K562 (cell line): Measurements from ENCODE around the gene CHMP3. TPM values are rescaled to one million over a fixed set of nuclear protein-coding genes. Genes with fewer than 3 reads are reported as not detected.

Source experiments
- ATAC-seq: fragments of 200-7000 bp; cut with Tn5 transposase; 3 replicates; pipeline ENCODE4 v1.9.1; 2020; ENCODE audit warnings: moderate library complexity
- BruUV-seq: library from RNA; stranded (reverse); fragments of 400-500 nt; replicated peaks from 2 replicates; lab custom pipeline; 2021; lab: Mats Ljungman, UMichigan
- CTCF ChIA-PET: fragments of 300-600 bp; formaldehyde crosslinking; extraction: SDS; loops from one replicate; lab custom pipeline; 2021; ENCODE audit warnings: low intra/inter-chr PET ratio; lab: Yijun Ruan, JAX
- POLR2A ChIA-PET: fragments of 300-600, 350-650 bp; sonication (Branson Sonifier 250); formaldehyde crosslinking; extraction: SDS; loops from one replicate; lab custom pipeline; 2021; ENCODE audit warnings: antibody characterized with exemption, inconsistent platforms; lab: Yijun Ruan, JAX
- DNase-seq, 4 experiments: peaks; one replicate each; pipeline versions ENCODE4 v3.0.0 to v3.0.0-alpha.2; 2011 to 2018; ENCODE audit warnings: low spot score in 3 of 4, mixed read lengths in 3 of 4; ENCODE audit errors: extremely low read depth in 1 of 4
- FAIRE-seq: peaks from 2 replicates; lab custom pipeline; 2011; peaks lifted over from hg19 to GRCh38; lab: Jason Lieb, UNC
- H2AFZ ChIP-seq: 2 replicates; pipeline ENCODE4 v1.6.0; 2011; ENCODE audit warnings: low read depth, low read length, control low read depth, inconsistent platforms
- H3K27ac ChIP-seq: fragments of 200-600 bp; 3 replicates; pipeline ENCODE4 v1.8.0; 2011; ENCODE audit warnings: low read depth, mild to moderate bottlenecking, control low read depth, inconsistent platforms, low read length, moderate library complexity, mixed read lengths; ENCODE audit errors: extremely low read depth
- H3K27me3 ChIP-seq, 2 experiments: fragments of 300-600 bp in 1 of 2; 2 replicates in 1 of 2; 3 replicates in 1 of 2; pipeline versions ENCODE4 v1.6.0 to v1.8.0; 2011; ENCODE audit warnings: inconsistent platforms in 2 of 2, low read length in 2 of 2, mild to moderate bottlenecking in 1 of 2, mixed read lengths in 1 of 2, moderate library complexity in 1 of 2; ENCODE audit not compliant: control insufficient read depth in 2 of 2, insufficient read depth in 2 of 2
- H3K36me3 ChIP-seq: fragments of 300-600 bp; 3 replicates; pipeline ENCODE4 v1.8.0; 2011; ENCODE audit warnings: mild to moderate bottlenecking, low read length, inconsistent platforms; ENCODE audit not compliant: control insufficient read depth, insufficient read depth
- H3K4me1 ChIP-seq, 2 experiments: fragments of 200-600 bp in 1 of 2; replicated peaks in 1 of 2; 2 replicates in 1 of 2; 3 replicates in 1 of 2; pipeline versions ENCODE4 v1.5.1 to v1.8.0; 2011; ENCODE audit warnings: inconsistent platforms in 2 of 2, low read length in 2 of 2, mild to moderate bottlenecking in 1 of 2, mixed read lengths in 1 of 2, moderate library complexity in 1 of 2; ENCODE audit not compliant: control insufficient read depth in 2 of 2, insufficient read depth in 2 of 2
- H3K4me2 ChIP-seq: 2 replicates; pipeline ENCODE4 v1.6.1; 2011; ENCODE audit warnings: low read length, control low read depth, inconsistent platforms, mixed read lengths; ENCODE audit not compliant: insufficient read depth
- H3K4me3 ChIP-seq: fragments of 200-600 bp; sonication (generic), shearing (Covaris generic); 2 replicates; pipeline ENCODE4 v1.5.1; 2016; ENCODE audit warnings: control low read depth, inconsistent platforms
- H3K79me2 ChIP-seq: fragments of 200-600 bp; 3 replicates; pipeline ENCODE4 v1.8.0; 2011; ENCODE audit warnings: low read length, inconsistent platforms; ENCODE audit not compliant: control insufficient read depth, insufficient read depth
- H3K9ac ChIP-seq, 2 experiments: 2 replicates each; pipeline versions ENCODE4 v1.6.0 to v1.6.1; 2011; ENCODE audit warnings: low read depth in 2 of 2, low read length in 2 of 2, control low read depth in 1 of 2, inconsistent platforms in 1 of 2, mild to moderate bottlenecking in 1 of 2, mixed read lengths in 1 of 2; ENCODE audit not compliant: insufficient read depth in 1 of 2
- H3K9me1 ChIP-seq: one replicate; pipeline ENCODE4 v1.6.0; 2011; ENCODE audit warnings: inconsistent platforms, mild to moderate bottlenecking, low read length, moderate library complexity; ENCODE audit not compliant: control insufficient read depth, insufficient read depth
- H3K9me3 ChIP-seq: replicated peaks from 2 replicates; pipeline ENCODE4 v1.5.1; 2011; ENCODE audit warnings: low read depth, low read length, inconsistent platforms; ENCODE audit not compliant: control insufficient read depth, insufficient read depth
- H4K20me1 ChIP-seq: replicated peaks from 2 replicates; pipeline ENCODE4 v1.6.1; 2011; ENCODE audit warnings: low read length, inconsistent platforms, mixed read lengths; ENCODE audit not compliant: control insufficient read depth, insufficient read depth
- BRD9 ChIP-seq: fragments of 450-650 bp; IDR thresholded peaks from 2 replicates; pipeline ENCODE4 v1.6.1; 2018; ENCODE audit warnings: low read depth; ENCODE audit not compliant: partially characterized antibody
- ETS1 ChIP-seq: conservative IDR thresholded peaks from 2 replicates; pipeline ENCODE4 v1.6.1; 2011; ENCODE audit warnings: low read depth, mild to moderate bottlenecking, low read length; ENCODE audit not compliant: control insufficient read depth
- FOXM1 ChIP-seq, 2 experiments: fragments of 450-650 bp in 1 of 2; sonication (generic) in 1 of 2; formaldehyde crosslinking in 1 of 2; IDR thresholded peaks; 2 replicates each; pipeline versions ENCODE4 v1.6.1 to v1.9.0; 2017 to 2022; ENCODE audit warnings: low read depth in 2 of 2, mild to moderate bottlenecking in 2 of 2, missing genetic modification reagents in 1 of 2, moderate library complexity in 1 of 2
- HDAC1 ChIP-seq, 2 experiments: fragments of 450-650 bp; IDR thresholded peaks; 2 replicates each; pipeline ENCODE4 v1.6.1; 2016 to 2017; ENCODE audit warnings: inconsistent platforms in 1 of 2, mild to moderate bottlenecking in 1 of 2, moderate library complexity in 1 of 2
- HNRNPK ChIP-seq: fragments of 200-400 bp; formaldehyde crosslinking; IDR thresholded peaks from one replicate; pipeline ENCODE4 v1.6.1; 2018; ENCODE audit warnings: mild to moderate bottlenecking, low read depth, low read length; ENCODE audit not compliant: poor library complexity, severe bottlenecking
- ILK ChIP-seq: fragments of 450-650 bp; IDR thresholded peaks from 2 replicates; pipeline ENCODE4 v1.6.1; 2016; ENCODE audit warnings: missing genetic modification characterization, low read depth, mild to moderate bottlenecking, missing compliant biosample characterization, moderate library complexity, borderline replicate concordance
- NFE2 ChIP-seq: IDR thresholded peaks from 2 replicates; pipeline ENCODE4 v1.6.1; 2014; ENCODE audit warnings: antibody characterized with exemption, low read depth
- OTX1 ChIP-seq: fragments of 450-650 bp; formaldehyde crosslinking; IDR thresholded peaks from 2 replicates; pipeline ENCODE4 v1.4.0; 2022; ENCODE audit warnings: mild to moderate bottlenecking
- PHF8 ChIP-seq: fragments of 200-600 bp; sonication (generic); IDR thresholded peaks from 2 replicates; pipeline ENCODE4 v1.6.1; 2012; ENCODE audit warnings: mixed run types, mild to moderate bottlenecking, inconsistent platforms, low read length, moderate library complexity, borderline replicate concordance
- RBBP5 ChIP-seq: fragments of 200-600 bp; sonication (generic); IDR thresholded peaks from 2 replicates; pipeline ENCODE4 v1.6.1; 2012; ENCODE audit warnings: borderline replicate concordance, mild to moderate bottlenecking, low read length, control low read depth, inconsistent platforms; ENCODE audit not compliant: insufficient read depth, poor library complexity, severe bottlenecking
- SP1 ChIP-seq: sonication (generic); formaldehyde crosslinking; IDR thresholded peaks from 2 replicates; pipeline ENCODE4 v1.8.1; 2022; ENCODE audit warnings: mild to moderate bottlenecking, missing genetic modification reagents
- SPI1 ChIP-seq: IDR thresholded peaks from 2 replicates; pipeline ENCODE4 v1.6.1; 2011; ENCODE audit warnings: low read depth, low read length, control low read depth, borderline replicate concordance
- U2AF2 ChIP-seq: fragments of 200-400 bp; formaldehyde crosslinking; optimal IDR thresholded peaks from 2 replicates; pipeline ENCODE3; 2017; ENCODE audit warnings: low read depth, mild to moderate bottlenecking, low read length
- ZNF263 ChIP-seq: sonication (generic); formaldehyde crosslinking; IDR thresholded peaks from 2 replicates; pipeline ENCODE4 v1.8.0; 2022; ENCODE audit warnings: mild to moderate bottlenecking, missing genetic modification reagents, borderline replicate concordance
- ZNF586 ChIP-seq: fragments of 450-650 bp; formaldehyde crosslinking; conservative IDR thresholded peaks from 2 replicates; pipeline ENCODE4 v1.4.0; 2020; ENCODE audit warnings: mild to moderate bottlenecking, moderate library complexity
- WGBS: fragments of 100-300 bp; shearing (Covaris generic); methylation state at CpG from one replicate; pipeline ENCODE4 v1.1.6; 2016; ENCODE audit warnings: low coverage, mixed read lengths; ENCODE audit not compliant: insufficient coverage; ENCODE audit errors: missing lambda C conversion rate; 5-methylcytosine and 5-hydroxymethylcytosine counted together
- in situ Hi-C: fragments of 300-500 bp; cut with MboI; formaldehyde crosslinking; loops from 4 replicates; pipeline ENCODE4 v1.15.0; 2018; ENCODE audit warnings: inconsistent platforms, mixed read lengths
- intact Hi-C: fragments of 100-400 bp; cut with micrococcal nuclease; formaldehyde crosslinking; loops from 2 replicates; pipeline ENCODE4 v1.14.2; 2022
- polyA plus RNA-seq, 8 experiments: library from polyadenylated mRNA; depleted of rRNA in 4 of 8; stranded (reverse) in 5 of 8; unstranded in 3 of 8; fragments of >200 nt; fragmentation: Nextera tagmentation in 2 of 8; fragmentation: Illumina TruSeq in 1 of 8; extraction: Ambion mirVana in 2 of 8; extraction: Trizol in 1 of 8; gene quantifications; 2 replicates each; pipeline versions ENCODE4 v1.2.1 to v1.2.3, GENCODE V29; 2011 to 2014; ENCODE audit warnings: inconsistent platforms in 1 of 8, missing spikeins in 1 of 8
- total RNA-seq, 7 experiments: library from RNA; depleted of rRNA in 6 of 7; stranded (reverse); fragments of >200 nt in 6 of 7; fragmentation: Illumina TruSeq in 2 of 7; extraction: Trizol in 2 of 7; gene quantifications; 2 replicates each; pipeline versions ENCODE4 v1.2.1 to v1.2.3, GENCODE V29; 2011 to 2021; ENCODE audit warnings: low replicate concordance in 1 of 7

The CHMP3 gene
- total and polyA plus RNA-seq, 9 of the 15 experiments (the other 6 are each of a cell fraction or from before 2014, with no cell fraction given), result 20.6 to 52.5 (median 31.7) TPM

GRCh38 chr2:86562485-86562921, 740 bp downstream of the CHMP3 start (continued):
- TF ChIP-seq ZNF263 (CRISPR knock-in tag) (peak; percentile 77), RBBP5 (peak; percentile 82), PHF8 (peak; percentile 52; the same call in 1 of the 2 replicates), SP1 (CRISPR knock-in tag) (peak; percentile 6; the same call in 1 of the 2 replicates), OTX1 (0 out of 2 replicates have a peak, but pooled peaks have one; percentile 19)

GRCh38 chr2:86557836-86558235, 5.4 kb downstream of the CHMP3 start:
- 95% methylated on average over 2 of the region's 2 CpGs for WGBS
- ATAC-seq (no peak), FAIRE-seq (no peak), DNase-seq (no peak)
- H3K79me2 ChIP-seq, result peaks cover 74% of the 10 kb centered on the region
- peaks cover 5% of the 10 kb centered on the region; the same call in 2 of the 3 replicates for H3K36me3 ChIP-seq
- H2AFZ ChIP-seq, result no peak overlapping the region
- TF ChIP-seq ZNF586 (no peak), ETS1 (no peak), BRD9 (no peak), FOXM1 (IDR thresholded peaks at IDR 0.05; ENCODE audit: low read depth) (no peak), FOXM1 (CRISPR knock-in tag; IDR thresholded peaks at IDR 0.05; ENCODE audit: low read depth) (no peak), HDAC1 (IDR thresholded peaks at IDR 0.05) (no peak), NFE2 (no peak), U2AF2 (no peak), ILK (tag) (no peak), SPI1 (no peak), HNRNPK (no peak)
- no peaks in the 10 kb centered on the region for H4K20me1 ChIP-seq
- H3K9me3 ChIP-seq, result no peaks in the 10 kb centered on the region; the same call in 1 of the 2 replicates
- POLR2A ChIA-PET, result no interaction called here
- no peak overlapping the region for H3K27ac ChIP-seq
- H3K4me2 ChIP-seq, result no peak overlapping the region
- H3K4me3 ChIP-seq, result no peak overlapping the region
- no TSS peak for BruUV-seq
- in situ Hi-C loops, result no loop called here
- H3K9ac ChIP-seq, result no peak overlapping the region
- intact Hi-C loops, result no loop called here
- CTCF ChIA-PET, result interaction anchor here (0.7 kb wide), 1 partner anchor 1629 kb away, joined by 3 read pairs; no protein-coding TSS in a partner anchor
- H3K27me3 ChIP-seq, result no peaks in the 10 kb centered on the region
- H3K9me1 ChIP-seq, result no peaks in the 10 kb centered on the region
- H3K4me1 ChIP-seq, result no peaks in the 10 kb centered on the region; a peak in 3 of 5 replicates
